DMS53 (cell line): ENCODE results near the gene PDE6B.
"Not testable (repeated sequence)": the region's sequence is repeated elsewhere in the genome, so short reads cannot be mapped to it uniquely, and the experiment has no call there.

Experiments
- DNase-seq: peaks from one replicate; lab custom pipeline; 2025; lab: John Stamatoyannopoulos, UW

Gene PDE6B

GRCh38 chr4:624705-625590, at the start of gene PDE6B:
PDE6B (plus strand) TSS chr4:625573; CDS start chr4:625627, 54 bp downstream.
- no peak for DNase-seq

- DNase-seq, result peak; percentile 77
Measured at GRCh38 chr4:576245-576821, 49.0 kb upstream of the PDE6B start, which contains the start of gene TMEM271. TMEM271 (minus strand) TSS chr4:576295; CDS start chr4:576062, 233 bp downstream.

GRCh38 chr4:576991-577498, 48.3 kb upstream of the PDE6B start:
- DNase-seq, result peak; percentile 88

- peak; percentile 90 for DNase-seq
Measured at GRCh38 chr4:577499-578450, 47.6 kb upstream of the PDE6B start.

GRCh38 chr4:578451-579443, 46.6 kb upstream of the PDE6B start:
- DNase-seq, result no peak

GRCh38 chr4:579543-580175, 45.7 kb upstream of the PDE6B start:
- DNase-seq, result peak; percentile 44

GRCh38 chr4:581181-581580, 44.2 kb upstream of the PDE6B start:
- DNase-seq, result no peak

GRCh38 chr4:581753-582361, 43.5 kb upstream of the PDE6B start:
- DNase-seq, result peak; percentile 78

GRCh38 chr4:583820-584219, 41.6 kb upstream of the PDE6B start:
- no peak for DNase-seq

GRCh38 chr4:587671-588350, 37.6 kb upstream of the PDE6B start:
- no peak for DNase-seq

GRCh38 chr4:588351-588849, 37.0 kb upstream of the PDE6B start:
- DNase-seq, result no peak

GRCh38 chr4:589219-589963, 36.0 kb upstream of the PDE6B start:
- no peak for DNase-seq

GRCh38 chr4:590313-590841, 35.0 kb upstream of the PDE6B start:
- DNase-seq, result no peak

GRCh38 chr4:592178-592577, 33.2 kb upstream of the PDE6B start:
- DNase-seq, result not testable (repeated sequence)

GRCh38 chr4:592825-593520, 32.4 kb upstream of the PDE6B start:
- DNase-seq, result no peak

- no peak for DNase-seq
Measured at GRCh38 chr4:598925-599324, 26.4 kb upstream of the PDE6B start.

GRCh38 chr4:600166-600565, 25.2 kb upstream of the PDE6B start:
- no peak for DNase-seq
